ENCODE data around the gene UBN2. TPM values are rescaled to one million over a fixed set of nuclear protein-coding genes. Genes with fewer than 3 reads are reported as not detected.
"Not testable (repeated sequence)": the region's sequence is repeated elsewhere in the genome, so short reads cannot be mapped to it uniquely, and the experiment has no call there.

The UBN2 gene
- total RNA-seq, 1 donor from 2014 or later: 5.0 TPM

GRCh38 chr7:139317939-139318505 lies 87.0 kb downstream of the UBN2 start:
- FAIRE-seq: no peak
- Histone ChIP-seq H3K27me3 (ENCODE audit: control insufficient read depth, insufficient read depth, low read length) (no peaks in the 10 kb centered on the region), H3K4me3 (ENCODE audit: low read depth, low read length) (no peak overlapping the region), H3K36me3 (ENCODE audit: control insufficient read depth, insufficient read depth, low read length) (no peaks in the 10 kb centered on the region)
- DNase-seq (ENCODE audit: low read depth): no peak
- TF ChIP-seq CTCF (IDR thresholded peaks at IDR 0.05; ENCODE audit: insufficient read depth, low read length, severe bottlenecking): no peak

DNA sequence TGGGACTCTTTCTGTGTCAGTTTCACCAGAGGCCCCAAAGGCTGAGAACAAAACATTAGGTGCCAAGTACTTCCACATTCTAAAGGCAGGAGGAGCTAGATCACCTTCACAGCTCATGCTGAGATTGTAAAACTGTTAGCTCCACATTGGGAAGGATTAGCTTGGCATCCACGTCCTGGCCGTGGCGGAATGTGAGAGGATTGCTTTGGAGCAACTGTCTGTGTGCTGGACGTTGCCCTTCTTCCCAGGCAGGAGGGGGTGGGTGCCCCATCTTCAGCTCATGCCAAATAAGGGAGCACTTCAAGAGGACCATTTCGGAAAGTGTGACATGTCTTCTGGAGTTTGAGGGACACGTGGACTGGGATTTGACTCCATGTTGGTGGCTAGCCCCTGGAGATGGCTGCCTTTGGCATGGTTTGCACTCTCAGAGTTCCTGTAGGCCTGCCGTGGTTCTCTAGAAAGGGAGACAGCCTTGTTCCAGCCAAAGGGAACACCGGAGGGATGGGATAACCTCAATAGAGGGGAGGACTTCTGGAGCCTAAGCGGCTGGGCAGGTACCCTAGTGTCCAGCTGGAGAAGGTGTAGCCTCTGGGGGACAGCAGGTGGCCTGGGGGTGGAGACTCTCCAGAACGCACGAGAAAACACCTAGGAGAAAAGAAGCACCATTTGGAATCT lies 90.2 kb downstream of the UBN2 start:
- Histone ChIP-seq H3K4me3 (ENCODE audit: low read depth, low read length) (no peak overlapping the region), H3K36me3 (ENCODE audit: control insufficient read depth, insufficient read depth, low read length) (no peaks in the 10 kb centered on the region), H3K27me3 (ENCODE audit: control insufficient read depth, insufficient read depth, low read length) (no peaks in the 10 kb centered on the region)
- TF ChIP-seq CTCF (IDR thresholded peaks at IDR 0.05; ENCODE audit: insufficient read depth, low read length, severe bottlenecking): peak; percentile 50
- DNase-seq (ENCODE audit: low read depth) (peak; percentile 33), FAIRE-seq (no peak)

- not testable (repeated sequence) for FAIRE-seq; H3K27me3 ChIP-seq (ENCODE audit: control insufficient read depth, insufficient read depth, low read length)
Measured at GRCh38 chr7:139324709-139325108, 93.7 kb downstream of the UBN2 start.

DNA sequence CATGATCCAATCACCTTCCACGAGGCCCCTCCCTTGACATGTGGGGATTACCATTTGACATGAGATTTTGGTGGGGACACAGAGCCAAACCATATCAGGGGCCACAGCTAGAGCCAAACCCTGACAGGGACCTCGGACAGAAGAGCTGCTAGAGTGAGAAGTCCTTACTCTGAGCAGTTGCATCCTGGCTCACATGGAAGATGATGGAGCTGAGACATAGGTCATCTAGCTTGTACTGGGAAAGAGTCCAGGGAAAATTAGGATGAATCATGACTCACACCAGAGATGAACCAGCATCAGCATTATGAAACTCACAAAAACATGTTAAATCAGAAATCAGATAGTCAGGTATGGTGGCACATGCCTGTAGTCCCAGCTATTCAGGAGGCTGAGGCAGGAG lies 97.3 kb downstream of the UBN2 start:
- Histone ChIP-seq H3K4me3 (ENCODE audit: low read depth, low read length) (no peak overlapping the region), H3K27me3 (ENCODE audit: control insufficient read depth, insufficient read depth, low read length) (no peaks in the 10 kb centered on the region), H3K36me3 (ENCODE audit: control insufficient read depth, insufficient read depth, low read length) (no peaks in the 10 kb centered on the region)
- DNase-seq (ENCODE audit: low read depth): peak; percentile 86
- no peak for FAIRE-seq
- TF ChIP-seq CTCF (IDR thresholded peaks at IDR 0.05; ENCODE audit: insufficient read depth, low read length, severe bottlenecking): no peak

More at GRCh38 chr7:139324709-139325108, 93.7 kb downstream of the UBN2 start:
- not testable (repeated sequence) for DNase-seq (ENCODE audit: low read depth); H3K36me3 ChIP-seq (ENCODE audit: control insufficient read depth, insufficient read depth, low read length); H3K4me3 ChIP-seq (ENCODE audit: low read depth, low read length)

DNA sequence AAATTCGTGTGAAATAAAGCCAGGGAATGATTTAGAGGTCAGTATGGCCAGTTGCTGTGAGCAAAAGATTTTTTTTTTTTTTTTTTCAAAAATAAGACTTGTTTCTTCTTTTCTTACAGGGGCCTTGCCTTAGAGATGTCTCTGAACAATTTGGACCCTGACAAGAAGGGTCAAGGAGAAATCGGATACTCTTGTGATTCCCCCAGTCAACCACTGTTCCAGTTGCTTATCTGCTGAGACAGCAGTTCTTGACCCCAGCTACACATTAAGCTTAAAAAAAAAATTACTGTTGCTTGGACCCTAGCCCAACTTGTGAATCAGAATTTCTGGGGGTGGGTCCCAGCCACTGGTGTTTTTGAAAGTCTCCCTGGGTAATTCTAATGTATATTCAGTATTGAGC lies 98.1 kb downstream of the UBN2 start:
- DNase-seq (ENCODE audit: low read depth) (no peak), FAIRE-seq (no peak)
- H3K36me3 ChIP-seq (ENCODE audit: control insufficient read depth, insufficient read depth, low read length): no peaks in the 10 kb centered on the region
- H3K27me3 ChIP-seq (ENCODE audit: control insufficient read depth, insufficient read depth, low read length): no peaks in the 10 kb centered on the region
- H3K4me3 ChIP-seq (ENCODE audit: low read depth, low read length): no peak overlapping the region
- TF ChIP-seq CTCF (IDR thresholded peaks at IDR 0.05; ENCODE audit: insufficient read depth, low read length, severe bottlenecking): no peak

DNA sequence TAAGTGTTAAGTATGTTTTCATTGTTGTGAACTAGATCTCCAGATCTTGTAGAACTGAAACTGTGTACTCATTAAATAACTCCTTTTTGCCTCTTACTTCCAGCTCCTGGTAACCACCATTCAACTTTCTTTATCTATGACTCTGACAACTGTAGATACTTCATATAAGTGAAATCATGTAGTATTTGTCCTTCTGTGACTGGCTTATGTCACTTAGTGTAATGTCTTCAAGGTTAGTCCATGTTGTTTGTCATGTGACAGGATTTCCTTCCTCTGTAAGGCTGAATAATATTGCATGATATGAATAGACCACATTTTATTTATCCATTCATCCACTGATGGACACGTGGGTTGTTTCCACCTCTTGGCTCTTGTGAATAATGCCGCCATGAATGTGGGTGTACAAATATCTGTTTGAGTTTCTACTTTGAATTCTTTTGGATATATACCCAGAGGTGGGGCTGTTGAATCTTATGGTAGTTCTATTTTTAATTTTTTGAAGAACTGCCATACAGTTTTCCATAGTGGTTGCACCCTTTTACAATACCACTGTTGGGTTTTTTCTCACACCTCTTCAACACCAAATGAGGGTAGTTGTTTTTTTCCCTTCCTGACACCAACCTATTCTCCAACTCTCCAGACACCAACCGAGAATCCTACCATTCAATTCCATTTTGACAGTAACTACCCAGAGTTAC lies 99.4 kb downstream of the UBN2 start:
- no peak for DNase-seq (ENCODE audit: low read depth)
- Histone ChIP-seq H3K36me3 (ENCODE audit: control insufficient read depth, insufficient read depth, low read length) (no peaks in the 10 kb centered on the region), H3K27me3 (ENCODE audit: control insufficient read depth, insufficient read depth, low read length) (no peaks in the 10 kb centered on the region), H3K4me3 (ENCODE audit: low read depth, low read length) (no peak overlapping the region)
- FAIRE-seq: no peak
- TF ChIP-seq CTCF (IDR thresholded peaks at IDR 0.05; ENCODE audit: insufficient read depth, low read length, severe bottlenecking): no peak

Measured in bronchial epithelial cell (primary cell).